GM18520 (cell line): ENCODE data around the gene AMZ2.
A peak's percentile ranks its signal among the peaks of the same experiment; 100 is the strongest.

Experiments
- ATAC-seq: cut with Tn5 transposase; IDR thresholded peaks from one replicate; pipeline ENCODE4 v1.9.1; 2021; ENCODE audit not compliant: unreplicated experiment

Gene AMZ2

GRCh38 chr17:68290268-68290954, 42.6 kb downstream of the AMZ2 start:
- no peak for ATAC-seq

GRCh38 chr17:68290955-68291835, 43.4 kb downstream of the AMZ2 start, which contains the start of the genes ARSG and SLC16A6:
ARSG (plus strand) TSS chr17:68291495; CDS start chr17:68307494, 15,999 bp downstream.
SLC16A6 (minus strand) TSS chr17:68291127; CDS start chr17:68278320, 12,807 bp downstream.
- ATAC-seq = peak; percentile 33

- ATAC-seq = peak; percentile 36
Measured at GRCh38 chr17:68291836-68292688, 44.2 kb downstream of the AMZ2 start.

GRCh38 chr17:68292689-68293040, 44.8 kb downstream of the AMZ2 start:
- ATAC-seq = no peak

GRCh38 chr17:68293490-68294195, 45.8 kb downstream of the AMZ2 start:
- no peak for ATAC-seq

GRCh38 chr17:68294196-68294555, 46.3 kb downstream of the AMZ2 start:
- ATAC-seq = no peak

GRCh38 chr17:68294617-68295016, 46.8 kb downstream of the AMZ2 start:
- no peak for ATAC-seq

- no peak for ATAC-seq
Measured at GRCh38 chr17:68295086-68295485, 47.2 kb downstream of the AMZ2 start.

- ATAC-seq = no peak
Measured at GRCh38 chr17:68296217-68297191, 48.7 kb downstream of the AMZ2 start.

GRCh38 chr17:68297195-68297594, 49.4 kb downstream of the AMZ2 start:
- ATAC-seq = no peak

- no peak for ATAC-seq
Measured at GRCh38 chr17:68298601-68299000, 50.8 kb downstream of the AMZ2 start.

GRCh38 chr17:68299817-68300216, 52.0 kb downstream of the AMZ2 start:
- ATAC-seq = no peak

- ATAC-seq = no peak
Measured at GRCh38 chr17:68301438-68301959, 53.7 kb downstream of the AMZ2 start.

- no peak for ATAC-seq
Measured at GRCh38 chr17:68302066-68302564, 54.3 kb downstream of the AMZ2 start.

GRCh38 chr17:68302666-68303065, 54.8 kb downstream of the AMZ2 start:
- ATAC-seq = no peak

GRCh38 chr17:68304706-68305105, 56.9 kb downstream of the AMZ2 start:
- ATAC-seq = no peak

GRCh38 chr17:68305142-68305541, 57.3 kb downstream of the AMZ2 start:
- ATAC-seq = no peak
